ENCODE data around the gene FBXO39. TPM values are rescaled to one million over a fixed set of nuclear protein-coding genes. Genes with fewer than 3 reads are reported as not detected.
"Not testable (repeated sequence)": the region's sequence is repeated elsewhere in the genome, so short reads cannot be mapped to it uniquely, and the experiment has no call there.

FBXO39 gene
- total RNA-seq (under 1 TPM in 3 of 9 donors, not detected in 6; 0.14 to 0.35 (median 0.19) TPM), polyA plus RNA-seq (under 1 TPM in 1 of 3 donors, not detected in 2; 0.48 TPM)
- long read RNA-seq, donor 1: 0 reads
- long read RNA-seq, donor 2: 0 reads
- long read RNA-seq, donor 3: 0 reads
- long read RNA-seq, donor 4: 0 reads
- long read RNA-seq, donor 5: 0 reads
- long read RNA-seq, donor 6: 0 reads
- long read RNA-seq, donor 7: 0 reads
- long read RNA-seq, donor 8: 0 reads
- long read RNA-seq, donor 9: 0 reads
- long read RNA-seq, donor 10: 0 reads

DNA sequence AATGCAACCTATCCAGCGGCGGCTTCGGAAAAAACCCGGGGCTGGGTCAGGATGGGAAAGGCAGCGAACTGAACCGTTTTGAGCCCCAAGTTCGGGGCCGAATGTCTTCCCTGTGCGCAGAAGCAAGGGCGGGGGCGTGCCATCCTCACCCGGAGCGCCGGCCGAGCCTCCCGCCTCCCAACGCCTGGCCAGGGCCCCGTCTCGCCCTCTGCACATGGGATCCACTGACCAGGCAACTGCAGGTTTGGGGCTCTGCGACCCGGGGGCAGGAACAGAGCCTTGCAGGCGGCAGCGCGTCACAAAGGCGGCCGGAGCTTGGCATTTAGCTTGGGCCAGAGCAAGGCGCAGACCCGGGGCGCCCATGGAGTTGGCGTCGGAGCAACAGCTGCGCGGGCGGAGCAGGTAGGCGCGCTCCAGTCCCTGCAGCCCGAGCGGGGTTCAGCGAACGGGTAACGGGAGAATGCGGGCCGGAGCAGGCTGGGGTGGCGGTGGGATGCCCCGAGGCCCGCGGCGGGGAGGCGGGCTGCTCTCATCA lies at the start of gene FBXO39:
FBXO39 (plus strand) TSS at position 345 of the 535 bp plus-strand sequence. CDS start 3,654 bp downstream, outside the sequence.
- H3K4me1 ChIP-seq (replicated peaks in 1 of 2): no peaks in the 10 kb centered on the region
- no peak within 1 kb of the TSS for H3K4me3 ChIP-seq
- H3K9me3 ChIP-seq (replicated peaks in 1 of 3): peaks cover 0 to 4% (median 0%) of the 10 kb centered on the region in 3 donors
- no peak for DNase-seq
- peaks cover 0 to 22% of the 10 kb centered on the region in 2 donors for H3K36me3 ChIP-seq (replicated peaks in 1 of 2)
- 0 to 6% (median 4%) methylated on average over 8 to 49 of the region's 49 CpGs for WGBS, 4 donors
- TF ChIP-seq, protein P1, sequence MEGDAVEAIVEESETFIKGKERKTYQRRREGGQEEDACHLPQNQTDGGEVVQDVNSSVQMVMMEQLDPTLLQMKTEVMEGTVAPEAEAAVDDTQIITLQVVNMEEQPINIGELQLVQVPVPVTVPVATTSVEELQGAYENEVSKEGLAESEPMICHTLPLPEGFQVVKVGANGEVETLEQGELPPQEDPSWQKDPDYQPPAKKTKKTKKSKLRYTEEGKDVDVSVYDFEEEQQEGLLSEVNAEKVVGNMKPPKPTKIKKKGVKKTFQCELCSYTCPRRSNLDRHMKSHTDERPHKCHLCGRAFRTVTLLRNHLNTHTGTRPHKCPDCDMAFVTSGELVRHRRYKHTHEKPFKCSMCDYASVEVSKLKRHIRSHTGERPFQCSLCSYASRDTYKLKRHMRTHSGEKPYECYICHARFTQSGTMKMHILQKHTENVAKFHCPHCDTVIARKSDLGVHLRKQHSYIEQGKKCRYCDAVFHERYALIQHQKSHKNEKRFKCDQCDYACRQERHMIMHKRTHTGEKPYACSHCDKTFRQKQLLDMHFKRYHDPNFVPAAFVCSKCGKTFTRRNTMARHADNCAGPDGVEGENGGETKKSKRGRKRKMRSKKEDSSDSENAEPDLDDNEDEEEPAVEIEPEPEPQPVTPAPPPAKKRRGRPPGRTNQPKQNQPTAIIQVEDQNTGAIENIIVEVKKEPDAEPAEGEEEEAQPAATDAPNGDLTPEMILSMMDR (IDR thresholded peaks at IDR 0.05): no peak
- no peak for TF ChIP-seq POLR2A (IDR thresholded peaks at IDR 0.05)
- intact Hi-C loops (cut with DNase I): loop anchor here in 1 of 2 donors (10.0 kb wide), 1 partner anchor 111 kb away; no protein-coding TSS in a partner anchor
- H3K27me3 ChIP-seq: no peaks in the 10 kb centered on the region
- no peak within 1 kb of the TSS for H3K27ac ChIP-seq

DNA sequence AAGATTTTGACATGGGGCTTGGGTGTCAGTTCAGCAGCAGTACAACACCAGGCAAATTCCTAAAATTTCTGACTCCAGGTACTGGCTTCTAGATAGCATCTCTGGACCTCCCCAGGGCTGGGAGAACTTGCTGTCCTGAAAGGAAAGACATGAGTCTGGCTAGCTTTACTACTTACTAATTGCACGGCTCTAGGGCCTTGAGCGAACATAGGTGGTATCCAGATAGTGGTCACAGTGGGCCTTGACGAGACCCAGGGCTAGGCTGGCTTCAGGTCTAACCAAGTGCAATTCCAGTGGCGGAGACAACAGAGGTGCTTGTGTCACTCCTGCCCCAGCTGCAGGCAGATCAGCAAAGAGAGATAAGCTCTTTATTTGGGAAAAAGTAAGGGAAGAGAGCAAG lies 46.5 kb upstream of the FBXO39 start:
- Histone ChIP-seq H3K9me3 (replicated peaks in 1 of 3) (no peaks in the 10 kb centered on the region), H3K27me3 (no peaks in the 10 kb centered on the region), H3K4me1 (replicated peaks in 1 of 2) (no peaks in the 10 kb centered on the region), H3K4me3 (no peak overlapping the region), H3K27ac (no peak overlapping the region), H3K36me3 (replicated peaks in 1 of 2) (no peaks in the 10 kb centered on the region)
- TF ChIP-seq, protein P1 (IDR thresholded peaks at IDR 0.05): no peak
- TF ChIP-seq POLR2A (IDR thresholded peaks at IDR 0.05): no peak
- intact Hi-C loops (cut with DNase I): no loop called here
- no peak for DNase-seq
- WGBS, 4 donors: 66 to 97% (median 84%) methylated on average over 2 to 4 of the region's 4 CpGs

DNA sequence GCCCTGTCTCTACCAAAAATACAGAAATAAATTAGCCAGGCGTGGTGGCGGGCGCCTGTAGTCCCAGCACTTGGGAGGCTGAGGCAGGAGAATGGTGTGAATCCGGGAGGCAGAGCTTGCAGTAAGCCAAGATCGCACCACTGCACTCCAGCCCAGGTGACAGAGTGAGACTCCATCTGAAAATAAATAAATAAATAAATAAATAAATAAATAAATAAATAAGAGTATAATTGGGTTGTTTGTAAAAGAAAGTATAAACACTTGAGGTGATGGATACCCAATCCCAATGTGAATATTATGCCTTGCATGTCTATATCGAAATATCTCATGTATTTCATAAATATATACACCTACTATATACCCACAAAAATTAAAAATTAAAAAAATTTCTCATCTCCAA lies 29.4 kb upstream of the FBXO39 start:
- intact Hi-C loops (cut with DNase I); H3K4me3 ChIP-seq: not testable (repeated sequence)
- WGBS, 4 donors: 89 to 97% (median 91%) methylated on average over 6 of the region's 6 CpGs

DNA sequence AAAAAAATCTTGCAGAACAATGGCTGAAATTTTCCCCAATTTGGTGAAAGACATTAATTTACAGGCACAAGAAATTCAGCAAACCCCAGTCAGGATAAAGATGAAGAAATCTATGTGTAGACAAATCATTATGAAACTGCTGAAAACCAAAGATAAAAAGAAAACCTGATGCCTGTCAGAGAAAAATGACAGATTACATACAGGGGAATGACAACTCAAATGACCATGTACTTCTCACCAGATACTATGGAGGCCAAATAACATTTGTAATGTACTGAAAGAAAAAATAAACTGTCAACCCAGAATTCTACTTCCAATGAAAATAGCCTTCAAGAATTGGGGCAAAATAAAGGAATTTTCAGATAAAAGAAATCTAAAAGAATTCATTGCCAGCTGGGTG lies 27.4 kb upstream of the FBXO39 start:
- intact Hi-C loops (cut with DNase I): no loop called here
- Histone ChIP-seq H3K27me3 (no peaks in the 10 kb centered on the region), H3K4me3 (no peak overlapping the region), H3K4me1 (replicated peaks in 1 of 2) (peaks cover 21% of the 10 kb centered on the region in 2 donors), H3K9me3 (replicated peaks in 1 of 3) (no peaks in the 10 kb centered on the region), H3K36me3 (replicated peaks in 1 of 2) (no peaks in the 10 kb centered on the region), H3K27ac (no peak overlapping the region)
- TF ChIP-seq, protein P1 (IDR thresholded peaks at IDR 0.05): no peak
- no peak for TF ChIP-seq POLR2A (IDR thresholded peaks at IDR 0.05)
- no peak for DNase-seq

More for the DNA sequence above, 29.4 kb upstream of the FBXO39 start:
- H3K27ac ChIP-seq; H3K27me3 ChIP-seq; H3K9me3 ChIP-seq (replicated peaks in 1 of 3); H3K4me1 ChIP-seq (replicated peaks in 1 of 2); H3K36me3 ChIP-seq (replicated peaks in 1 of 2); DNase-seq: not testable (repeated sequence)

DNA sequence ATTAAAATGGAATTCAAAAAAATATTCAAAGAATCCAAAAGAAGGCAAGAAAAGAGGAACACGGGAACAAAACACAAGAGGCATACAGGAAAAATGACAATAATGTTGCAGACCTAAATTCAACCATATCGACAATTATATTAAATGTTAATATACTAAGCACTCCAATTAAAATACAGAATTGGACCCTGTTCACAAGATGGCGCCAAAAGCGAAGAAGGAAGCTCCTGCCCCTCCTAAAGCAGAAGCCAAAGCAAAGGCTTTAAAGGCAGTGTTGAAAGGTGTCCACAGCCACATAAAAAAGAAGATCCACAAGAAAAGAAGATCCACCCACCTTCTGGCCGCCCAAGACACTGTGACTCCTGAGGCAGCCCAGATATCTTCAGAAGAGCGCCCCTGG lies 26.5 kb upstream of the FBXO39 start:
- Histone ChIP-seq H3K9me3 (replicated peaks in 1 of 3) (no peaks in the 10 kb centered on the region), H3K4me1 (replicated peaks in 1 of 2) (peaks cover 21 to 23% of the 10 kb centered on the region in 2 donors), H3K27ac (no peak overlapping the region), H3K36me3 (replicated peaks in 1 of 2) (no peaks in the 10 kb centered on the region), H3K4me3 (no peak overlapping the region), H3K27me3 (no peaks in the 10 kb centered on the region)
- DNase-seq: no peak
- intact Hi-C loops (cut with DNase I): no loop called here
- TF ChIP-seq, protein P1 (IDR thresholded peaks at IDR 0.05): no peak
- TF ChIP-seq POLR2A (IDR thresholded peaks at IDR 0.05): no peak
- WGBS, 4 donors: 86 to 93% (median 92%) methylated on average over 6 of the region's 6 CpGs

All from adrenal gland (tissue), 19 donors.